Activated gamma-delta T cell treated with Interleukin-2 at 50 U/mL for 16 hours (primary cell): ENCODE results near the gene BRPF1.

Experiments used
- DNase-seq: peaks from one replicate; pipeline ENCODE4 v3.0.0-alpha.2; 2020

BRPF1 gene

DNA sequence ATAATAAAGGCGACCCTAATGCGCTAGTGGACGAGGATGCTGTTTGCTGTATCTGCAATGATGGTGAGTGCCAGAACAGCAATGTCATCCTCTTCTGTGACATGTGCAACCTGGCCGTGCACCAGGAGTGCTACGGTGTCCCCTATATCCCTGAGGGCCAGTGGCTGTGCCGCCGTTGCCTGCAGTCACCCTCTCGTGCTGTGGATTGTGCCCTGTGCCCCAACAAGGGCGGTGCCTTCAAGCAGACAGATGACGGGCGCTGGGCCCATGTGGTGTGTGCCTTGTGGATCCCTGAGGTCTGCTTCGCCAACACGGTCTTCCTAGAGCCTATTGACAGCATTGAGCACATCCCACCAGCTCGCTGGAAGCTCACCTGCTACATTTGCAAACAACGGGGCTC is 7.6 kb downstream of the BRPF1 start:
- no peak for DNase-seq

DNA sequence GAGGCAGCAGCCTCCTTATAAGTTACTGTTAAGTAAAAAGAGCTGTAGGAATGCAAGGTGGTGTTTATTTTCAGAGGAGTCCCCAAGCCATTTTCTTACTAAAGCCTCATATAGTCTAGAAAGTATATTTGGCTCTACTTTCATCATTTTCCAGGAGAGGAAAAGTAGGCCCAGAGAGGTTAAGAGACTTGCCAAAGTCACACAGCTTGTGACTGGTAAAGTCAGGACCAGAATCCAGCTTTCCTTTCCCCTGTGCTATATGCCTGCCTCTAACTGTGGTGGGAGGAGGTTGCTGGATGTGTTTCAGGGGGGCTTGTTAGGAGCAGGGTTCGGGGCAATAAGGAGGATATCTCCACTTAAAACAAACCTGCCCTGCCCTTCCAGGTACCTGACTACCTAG is 11.0 kb downstream of the BRPF1 start:
- no peak for DNase-seq

GRCh38 chr3:9743548-9743947 is 12.0 kb downstream of the BRPF1 start:
- DNase-seq, result no peak

DNA sequence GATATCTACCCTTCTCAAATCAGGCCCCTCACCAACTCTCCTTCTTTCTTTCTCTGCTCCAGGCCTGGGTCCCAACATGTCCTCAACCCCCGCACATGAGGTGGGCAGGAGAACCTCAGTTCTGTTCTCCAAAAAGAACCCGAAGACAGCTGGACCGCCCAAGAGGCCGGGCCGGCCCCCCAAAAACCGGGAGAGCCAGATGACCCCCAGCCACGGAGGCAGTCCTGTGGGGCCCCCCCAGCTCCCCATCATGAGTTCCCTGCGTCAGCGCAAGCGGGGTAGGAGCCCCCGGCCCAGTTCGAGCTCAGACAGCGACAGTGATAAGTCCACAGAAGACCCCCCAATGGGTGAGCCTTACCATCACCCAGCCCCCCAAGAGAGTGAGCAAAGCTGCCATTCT is 12.6 kb downstream of the BRPF1 start:
- no peak for DNase-seq

GRCh38 chr3:9745521-9745920 is 14.0 kb downstream of the BRPF1 start:
- no peak for DNase-seq

- no peak for DNase-seq
These were observed 14.8 kb downstream of the BRPF1 start for GRCh38 chr3:9746330-9746729.

DNA sequence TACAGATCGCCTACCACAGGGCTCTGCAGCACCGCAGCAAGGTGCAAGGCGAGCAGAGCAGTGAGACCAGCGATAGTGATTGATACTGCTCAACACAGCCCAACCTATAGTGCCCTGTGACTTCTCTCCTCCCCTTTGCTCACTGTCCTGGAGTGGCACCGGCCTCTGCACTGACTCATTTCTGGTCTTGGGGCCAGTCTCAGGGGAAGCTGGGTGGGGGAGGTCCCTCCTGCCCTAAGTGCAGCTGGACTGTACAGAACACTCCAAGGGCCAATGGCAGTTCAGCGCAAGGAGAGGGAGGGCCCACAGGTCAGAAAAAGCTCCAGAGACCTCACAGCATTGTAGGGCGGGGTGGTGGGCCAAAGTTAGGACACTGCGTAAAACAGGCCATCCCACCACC is 15.7 kb downstream of the BRPF1 start:
- no peak for DNase-seq

DNA sequence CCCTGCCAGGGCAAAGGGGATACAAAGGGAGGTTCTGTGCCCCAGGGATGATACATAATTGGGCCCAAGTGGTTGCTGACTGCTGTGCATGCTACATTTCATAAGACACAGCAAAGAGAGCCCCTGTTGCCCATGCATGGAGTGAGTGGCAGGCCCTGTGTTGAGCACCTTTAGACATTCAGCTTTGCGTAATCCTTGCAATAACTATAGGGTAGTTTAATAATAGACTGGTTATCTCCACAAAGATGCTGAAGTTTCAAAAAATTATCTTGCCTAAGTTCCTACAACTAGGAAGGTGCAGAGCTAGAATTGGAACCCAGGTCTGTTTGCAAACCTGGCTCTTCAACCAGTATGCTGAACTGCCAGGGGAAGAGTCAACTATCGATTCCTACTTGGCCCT is 16.5 kb downstream of the BRPF1 start:
- no peak for DNase-seq

DNA sequence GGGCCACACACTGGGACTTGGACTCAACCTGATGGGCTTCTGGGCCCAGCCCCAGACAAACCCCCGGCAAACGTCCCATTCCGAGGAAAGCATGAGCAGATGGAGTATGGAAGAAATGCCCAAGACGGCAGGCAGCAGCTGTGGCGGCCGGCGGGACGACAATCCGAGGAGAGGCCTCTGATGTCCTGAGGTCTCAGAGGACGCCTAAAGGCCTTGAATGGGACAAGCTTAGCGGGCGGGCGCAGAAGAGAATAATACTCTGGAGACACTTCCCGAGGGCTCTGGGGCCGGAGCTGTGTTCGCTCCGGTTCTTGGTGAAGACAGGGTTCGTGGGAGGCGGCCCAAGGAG is 17.7 kb downstream of the BRPF1 start:
- DNase-seq, result no peak

- peak; percentile 94 for DNase-seq
These were observed 18.4 kb downstream of the BRPF1 start, which contains the start of gene OGG1 for GRCh38 chr3:9749645-9750555. OGG1 (plus strand) TSS chr3:9749952; CDS start chr3:9750287, 335 bp downstream.

GRCh38 chr3:9750556-9751411 is 19.2 kb downstream of the BRPF1 start:
- no peak for DNase-seq

DNA sequence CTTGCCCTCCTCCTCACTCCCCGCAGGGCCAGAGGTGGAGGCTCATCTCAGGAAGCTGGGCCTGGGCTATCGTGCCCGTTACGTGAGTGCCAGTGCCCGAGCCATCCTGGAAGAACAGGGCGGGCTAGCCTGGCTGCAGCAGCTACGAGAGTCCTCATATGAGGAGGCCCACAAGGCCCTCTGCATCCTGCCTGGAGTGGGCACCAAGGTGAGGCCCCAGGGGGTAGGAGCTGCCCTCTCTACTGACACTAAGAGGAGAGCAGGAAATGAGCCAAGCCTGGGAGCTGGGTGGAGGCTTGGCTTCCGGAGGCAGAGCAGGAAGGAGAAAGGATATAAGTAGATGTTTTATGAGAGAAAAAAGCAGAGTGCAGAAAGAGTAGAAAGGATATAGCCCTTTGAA is 23.1 kb downstream of the BRPF1 start:
- no peak for DNase-seq

GRCh38 chr3:9757427-9757826 is 25.9 kb downstream of the BRPF1 start:
- DNase-seq, result no peak

DNA sequence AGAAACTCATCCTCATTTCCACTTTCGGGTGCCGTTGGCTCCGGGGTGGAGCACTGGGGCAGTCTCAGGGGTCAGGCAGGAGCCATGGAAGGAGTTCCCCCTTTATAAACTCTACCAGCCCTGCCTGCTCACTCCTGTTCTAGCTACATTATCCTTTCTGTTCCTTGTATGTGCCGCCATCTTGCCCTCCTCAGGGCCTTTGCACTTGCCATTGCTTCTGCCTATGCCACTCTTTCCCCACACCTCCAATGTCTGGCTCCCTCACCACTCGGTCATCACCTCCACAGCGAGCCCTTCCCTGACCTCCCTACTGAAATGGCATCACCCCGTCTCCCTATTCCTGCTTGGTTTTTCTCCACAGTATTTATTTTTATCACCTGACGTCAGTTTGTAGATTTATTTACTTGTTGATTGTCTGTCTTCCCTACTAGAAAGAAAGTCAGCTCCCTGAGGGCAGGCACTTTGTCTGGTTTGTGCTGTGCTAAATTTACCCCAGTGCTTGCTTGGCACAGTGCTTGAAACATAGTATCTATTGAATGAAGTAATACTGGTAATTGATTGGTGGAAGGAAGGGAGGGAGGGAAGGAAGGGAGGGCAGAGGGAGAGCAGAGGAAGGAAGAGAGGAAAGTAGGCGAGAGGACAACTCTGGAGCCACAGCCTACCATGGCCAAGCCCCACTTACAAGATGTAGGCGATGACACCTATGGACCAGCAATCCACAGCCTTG is 29.4 kb downstream of the BRPF1 start:
- DNase-seq, result no peak

DNA sequence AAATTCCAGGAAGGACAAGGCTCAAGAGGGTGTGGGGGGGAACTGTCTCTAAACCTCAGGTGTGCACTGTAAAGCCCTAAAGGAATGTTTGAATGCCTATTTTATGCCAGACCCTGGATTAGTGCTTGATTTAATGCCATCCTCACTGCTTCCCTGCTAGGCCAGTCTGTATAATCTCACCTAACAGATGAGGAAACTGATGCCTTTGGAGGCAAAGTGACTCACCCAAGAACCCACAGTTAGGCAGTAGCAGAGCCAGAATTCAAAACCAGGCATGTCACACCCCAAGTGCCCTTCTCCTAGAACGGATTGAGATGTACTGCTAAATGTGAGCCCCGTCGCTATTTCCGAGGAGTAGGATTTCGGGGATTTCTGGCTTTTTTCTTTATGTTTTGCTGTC is 30.4 kb downstream of the BRPF1 start:
- no peak for DNase-seq

DNA sequence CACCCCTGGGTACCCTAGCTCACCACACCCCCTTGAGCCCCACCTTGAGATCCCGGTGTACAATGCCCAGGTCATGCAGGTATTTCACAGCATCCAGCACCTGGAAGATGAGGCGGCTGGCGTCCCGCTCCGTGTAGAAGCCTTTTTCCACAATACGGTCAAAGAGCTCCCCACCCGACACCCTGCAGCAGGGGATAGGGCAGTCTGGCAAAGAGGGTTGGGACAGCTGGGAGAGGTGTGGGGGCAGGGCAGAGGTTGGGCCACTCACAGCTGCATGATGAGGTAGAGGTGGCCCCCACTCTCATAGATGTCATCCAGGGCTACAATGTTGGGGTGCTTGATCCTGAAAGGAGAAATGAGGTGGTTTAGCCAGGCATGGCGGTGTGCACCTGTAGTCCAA is 31.3 kb downstream of the BRPF1 start:
- no peak for DNase-seq

DNA sequence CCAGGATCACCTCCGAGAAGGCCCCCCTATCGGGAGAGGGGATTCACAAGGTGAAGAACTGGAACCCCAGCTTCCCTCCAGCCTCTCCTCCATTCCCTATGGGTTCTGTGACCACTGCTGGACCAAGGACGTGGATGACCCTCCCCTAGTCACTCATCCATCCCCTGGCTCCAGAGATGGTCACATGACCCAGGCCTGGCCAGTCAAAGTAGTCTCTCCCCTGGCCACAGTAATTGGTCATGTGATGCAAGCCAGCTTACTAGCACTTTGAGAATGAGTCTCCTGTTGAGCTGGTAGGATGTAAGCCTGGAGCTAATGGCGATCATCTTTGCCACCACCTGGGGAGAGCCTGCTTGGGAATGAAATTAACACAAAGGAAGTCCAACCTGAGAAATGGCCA is 34.3 kb downstream of the BRPF1 start:
- DNase-seq, result no peak

GRCh38 chr3:9767418-9767817 is 35.9 kb downstream of the BRPF1 start:
- DNase-seq, result no peak

- no peak for DNase-seq
These were observed 36.7 kb downstream of the BRPF1 start for GRCh38 chr3:9768141-9768775.

DNA sequence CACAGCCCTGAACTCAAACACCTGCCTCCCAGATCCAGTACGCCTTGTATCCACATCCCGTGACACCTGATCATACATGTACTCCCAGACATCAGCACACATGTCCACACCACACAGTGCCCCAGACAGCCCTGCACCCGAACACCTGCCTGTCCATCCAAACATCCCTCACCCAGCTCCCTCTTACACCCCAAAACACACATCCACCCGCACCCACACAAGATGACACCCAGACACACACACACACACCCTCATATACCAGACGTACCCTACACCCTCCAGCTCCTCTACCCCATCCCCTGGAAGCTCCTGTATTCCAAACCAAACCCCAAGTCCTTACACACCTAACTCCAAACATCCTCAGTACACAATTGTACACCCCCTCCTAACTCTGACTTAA is 37.5 kb downstream of the BRPF1 start:
- no peak for DNase-seq

DNA sequence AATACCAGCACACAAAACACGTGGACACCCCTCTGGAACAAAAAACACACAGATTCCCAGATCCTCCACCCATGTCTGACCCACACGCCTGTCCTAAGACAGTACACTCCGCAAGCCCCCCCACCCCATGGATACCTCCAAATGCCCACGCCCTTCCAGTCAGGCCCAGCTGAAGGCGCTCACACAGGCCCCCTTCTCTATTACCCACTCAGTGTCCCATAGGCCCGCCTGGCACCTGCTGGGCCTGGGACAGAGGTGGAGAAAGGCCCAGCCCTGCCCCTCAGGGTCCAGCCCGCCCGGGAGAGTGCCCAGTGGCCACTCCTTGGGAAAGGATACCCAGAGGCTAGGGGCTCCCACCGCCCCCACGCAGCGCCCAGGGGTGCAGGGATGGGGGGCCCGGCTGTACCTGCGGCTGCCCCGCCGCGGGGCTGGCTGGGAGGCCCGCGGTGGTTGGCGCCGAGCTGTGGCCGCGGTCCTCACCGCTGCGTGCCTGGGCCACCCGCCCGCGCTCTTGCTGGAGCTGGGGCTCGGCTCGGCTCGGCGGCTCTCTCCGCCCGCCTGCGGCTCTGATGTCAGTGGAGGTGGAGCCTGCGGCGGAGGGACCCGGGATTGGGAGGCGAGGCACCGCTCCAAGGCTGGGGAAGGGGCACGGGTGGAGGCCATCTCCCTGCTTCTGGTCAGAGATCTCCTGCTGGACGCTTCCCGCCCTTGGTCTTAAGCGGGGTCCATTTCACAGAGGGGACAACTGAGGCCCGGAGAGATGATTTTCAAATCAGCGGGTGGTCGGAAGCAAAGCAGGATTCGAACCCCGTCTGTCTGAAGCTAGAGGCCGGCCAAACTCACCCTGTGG is 38.1 kb downstream of the BRPF1 start, which contains the start of gene CAMK1:
TSS of gene CAMK1 (minus strand) at position 522 of the 850 bp plus-strand sequence. CDS start 2,198 bp downstream, outside the sequence.
- peak; percentile 36 for DNase-seq
